Upper lobe of left lung (tissue), 4 donors: ENCODE measurements around the gene KRT32.

Experiments used
- EP300 ChIP-seq, 4 donors: sonication (generic); formaldehyde crosslinking; IDR thresholded peaks; one replicate each; pipeline ENCODE4 v1.5.1; 2017; ENCODE audit warnings: antibody characterized with exemption in 4 of 4, control low read depth in 2 of 4
- TF ChIP-seq, protein P1 (sequence below), 6 experiments: fragments of 450-650 bp in 4 of 6; fragments of 200-600 bp in 2 of 6; sonication (generic) in 2 of 6; IDR thresholded peaks; one replicate each; pipeline ENCODE4 v1.5.1; 2016 to 2019; ENCODE audit warnings: antibody characterized with exemption in 6 of 6

DNA sequence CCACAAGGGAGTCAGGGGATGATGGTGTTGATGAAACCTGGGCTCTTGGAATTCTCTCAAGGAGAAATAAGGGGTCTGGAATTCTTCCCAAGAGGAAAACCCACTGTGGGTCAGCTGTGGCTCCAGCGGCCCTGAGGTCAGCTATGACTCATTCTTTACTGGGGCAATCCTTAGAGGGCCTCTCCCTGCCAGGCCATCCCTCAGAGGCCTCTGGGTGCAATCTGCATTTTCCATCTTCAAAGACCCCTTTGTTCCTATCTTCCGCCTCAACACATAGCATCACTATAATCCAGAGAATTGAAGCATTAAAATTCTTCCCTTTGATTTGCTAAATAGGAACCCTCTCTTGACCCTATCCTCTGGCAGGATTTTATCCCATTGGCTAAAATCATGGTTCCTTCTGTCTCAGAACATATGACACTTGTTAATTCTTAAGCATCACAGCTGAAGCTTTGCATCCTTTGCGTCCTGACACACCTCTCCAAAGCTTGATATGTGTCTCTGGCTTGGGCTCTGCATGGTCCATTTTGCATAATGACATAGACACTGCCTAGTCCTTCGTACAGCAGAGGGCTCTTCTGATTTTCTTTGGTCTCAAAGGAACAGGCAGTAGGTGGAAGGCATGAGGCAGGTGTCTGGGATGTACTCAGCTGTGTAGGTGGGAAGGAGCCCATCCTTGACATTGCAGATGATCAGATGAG is 38.4 kb downstream of the KRT32 start:
- TF ChIP-seq, protein P1, sequence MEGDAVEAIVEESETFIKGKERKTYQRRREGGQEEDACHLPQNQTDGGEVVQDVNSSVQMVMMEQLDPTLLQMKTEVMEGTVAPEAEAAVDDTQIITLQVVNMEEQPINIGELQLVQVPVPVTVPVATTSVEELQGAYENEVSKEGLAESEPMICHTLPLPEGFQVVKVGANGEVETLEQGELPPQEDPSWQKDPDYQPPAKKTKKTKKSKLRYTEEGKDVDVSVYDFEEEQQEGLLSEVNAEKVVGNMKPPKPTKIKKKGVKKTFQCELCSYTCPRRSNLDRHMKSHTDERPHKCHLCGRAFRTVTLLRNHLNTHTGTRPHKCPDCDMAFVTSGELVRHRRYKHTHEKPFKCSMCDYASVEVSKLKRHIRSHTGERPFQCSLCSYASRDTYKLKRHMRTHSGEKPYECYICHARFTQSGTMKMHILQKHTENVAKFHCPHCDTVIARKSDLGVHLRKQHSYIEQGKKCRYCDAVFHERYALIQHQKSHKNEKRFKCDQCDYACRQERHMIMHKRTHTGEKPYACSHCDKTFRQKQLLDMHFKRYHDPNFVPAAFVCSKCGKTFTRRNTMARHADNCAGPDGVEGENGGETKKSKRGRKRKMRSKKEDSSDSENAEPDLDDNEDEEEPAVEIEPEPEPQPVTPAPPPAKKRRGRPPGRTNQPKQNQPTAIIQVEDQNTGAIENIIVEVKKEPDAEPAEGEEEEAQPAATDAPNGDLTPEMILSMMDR (IDR thresholded peaks at IDR 0.05): no peak
- no peak for TF ChIP-seq EP300 (IDR thresholded peaks at IDR 0.05)
